ENCODE data around the gene CCNY. TPM values are rescaled to one million over a fixed set of nuclear protein-coding genes. Genes with fewer than 3 reads are reported as not detected.

CCNY gene
- total RNA-seq, 4 donors from 2014 or later = 39.2 to 47.8 (median 40.9) TPM

DNA sequence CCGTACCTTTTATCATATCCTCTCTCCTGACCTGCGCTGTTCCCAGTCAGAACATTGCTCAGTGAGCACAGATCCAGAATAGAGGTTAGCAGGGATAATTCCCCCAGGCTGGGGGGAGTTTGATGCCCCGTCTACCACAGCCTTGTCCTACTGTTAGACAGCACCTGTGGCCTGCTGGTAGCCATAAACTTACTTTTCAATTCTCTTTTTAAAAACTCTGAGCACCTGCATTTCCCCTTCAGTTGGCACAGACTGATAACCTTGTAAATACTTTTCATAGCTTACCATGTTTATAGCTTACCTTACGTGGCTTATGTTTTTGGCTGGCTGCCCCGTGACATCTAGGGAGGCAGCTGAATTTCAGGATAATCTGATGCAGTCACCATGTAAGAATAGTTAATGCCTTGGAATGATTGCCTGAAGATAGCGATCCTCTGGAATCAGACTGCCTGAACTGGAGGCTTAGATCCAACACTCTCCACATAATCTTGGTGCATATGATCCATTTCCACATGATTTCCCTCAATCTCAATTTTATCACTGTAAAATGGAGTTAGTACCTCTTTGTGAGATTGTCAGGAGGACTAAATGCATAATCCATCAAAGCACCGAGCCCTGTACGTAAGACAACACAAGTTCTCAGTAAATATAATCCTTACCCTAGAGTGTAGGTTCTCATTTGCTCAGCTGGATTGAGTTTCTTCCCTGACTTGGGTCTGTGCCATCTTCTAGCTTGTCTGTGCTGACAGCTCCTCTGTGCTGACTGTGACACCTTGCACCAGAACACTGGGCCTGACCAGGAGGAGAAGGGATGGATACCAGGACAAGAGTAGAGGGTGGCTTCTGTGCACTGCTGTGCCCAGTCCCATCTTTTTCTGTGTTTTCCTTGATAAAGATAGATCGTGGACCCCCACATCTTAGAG lies 157.1 kb downstream of the CCNY start:
- TF ChIP-seq, protein P1, sequence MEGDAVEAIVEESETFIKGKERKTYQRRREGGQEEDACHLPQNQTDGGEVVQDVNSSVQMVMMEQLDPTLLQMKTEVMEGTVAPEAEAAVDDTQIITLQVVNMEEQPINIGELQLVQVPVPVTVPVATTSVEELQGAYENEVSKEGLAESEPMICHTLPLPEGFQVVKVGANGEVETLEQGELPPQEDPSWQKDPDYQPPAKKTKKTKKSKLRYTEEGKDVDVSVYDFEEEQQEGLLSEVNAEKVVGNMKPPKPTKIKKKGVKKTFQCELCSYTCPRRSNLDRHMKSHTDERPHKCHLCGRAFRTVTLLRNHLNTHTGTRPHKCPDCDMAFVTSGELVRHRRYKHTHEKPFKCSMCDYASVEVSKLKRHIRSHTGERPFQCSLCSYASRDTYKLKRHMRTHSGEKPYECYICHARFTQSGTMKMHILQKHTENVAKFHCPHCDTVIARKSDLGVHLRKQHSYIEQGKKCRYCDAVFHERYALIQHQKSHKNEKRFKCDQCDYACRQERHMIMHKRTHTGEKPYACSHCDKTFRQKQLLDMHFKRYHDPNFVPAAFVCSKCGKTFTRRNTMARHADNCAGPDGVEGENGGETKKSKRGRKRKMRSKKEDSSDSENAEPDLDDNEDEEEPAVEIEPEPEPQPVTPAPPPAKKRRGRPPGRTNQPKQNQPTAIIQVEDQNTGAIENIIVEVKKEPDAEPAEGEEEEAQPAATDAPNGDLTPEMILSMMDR (IDR thresholded peaks at IDR 0.05; ENCODE audit: low read depth) = no peak

DNA sequence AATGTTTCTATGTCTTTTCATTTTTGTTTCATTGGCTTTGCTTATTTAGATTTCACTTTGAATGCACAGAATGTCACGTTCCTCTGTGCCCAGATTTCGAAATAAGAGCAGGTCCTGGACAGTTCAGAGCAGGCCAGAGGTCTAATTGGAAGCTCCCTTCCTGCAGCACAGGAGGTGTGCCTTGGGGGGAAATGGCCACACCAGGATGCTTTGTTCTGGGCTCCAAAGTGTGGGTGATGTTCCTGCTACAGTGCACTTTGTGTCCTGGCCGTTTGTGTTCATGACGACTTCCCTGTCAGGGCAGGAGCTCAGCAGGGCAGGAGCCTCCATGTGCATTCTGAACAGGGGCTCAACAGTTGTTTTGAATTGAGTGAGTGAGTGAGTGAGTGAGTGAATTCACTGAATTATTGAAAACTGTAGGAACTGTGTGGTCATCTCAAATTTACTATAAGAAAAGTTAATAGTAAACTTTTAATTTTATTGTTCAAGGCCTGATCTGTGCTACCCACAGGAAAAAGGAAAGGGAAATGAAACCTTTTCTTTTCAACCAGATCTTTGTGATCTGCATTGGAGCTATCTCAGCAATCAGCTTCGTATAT lies 159.3 kb downstream of the CCNY start:
- TF ChIP-seq, protein P1 (IDR thresholded peaks at IDR 0.05; ENCODE audit: low read depth) = no peak

DNA sequence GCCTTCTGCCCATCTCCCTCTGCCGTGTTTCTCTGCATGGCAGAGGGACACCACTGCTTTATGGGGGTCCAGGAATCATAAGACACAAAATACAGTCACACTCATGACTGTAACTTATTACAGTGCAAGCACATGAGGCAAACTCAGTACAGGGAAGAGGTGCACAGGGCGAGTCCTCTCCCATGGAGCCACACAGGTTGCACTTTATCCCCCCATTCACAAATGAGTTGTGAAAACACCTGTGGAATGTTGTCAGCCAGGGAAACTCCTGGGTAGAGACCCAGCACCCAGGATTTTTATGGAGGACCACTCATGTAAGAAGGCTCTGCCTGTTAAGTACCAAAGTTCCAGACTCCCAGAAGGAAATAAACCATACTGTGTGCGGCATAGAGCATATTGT lies 161.6 kb downstream of the CCNY start:
- TF ChIP-seq, protein P1 (IDR thresholded peaks at IDR 0.05; ENCODE audit: low read depth) = no peak

DNA sequence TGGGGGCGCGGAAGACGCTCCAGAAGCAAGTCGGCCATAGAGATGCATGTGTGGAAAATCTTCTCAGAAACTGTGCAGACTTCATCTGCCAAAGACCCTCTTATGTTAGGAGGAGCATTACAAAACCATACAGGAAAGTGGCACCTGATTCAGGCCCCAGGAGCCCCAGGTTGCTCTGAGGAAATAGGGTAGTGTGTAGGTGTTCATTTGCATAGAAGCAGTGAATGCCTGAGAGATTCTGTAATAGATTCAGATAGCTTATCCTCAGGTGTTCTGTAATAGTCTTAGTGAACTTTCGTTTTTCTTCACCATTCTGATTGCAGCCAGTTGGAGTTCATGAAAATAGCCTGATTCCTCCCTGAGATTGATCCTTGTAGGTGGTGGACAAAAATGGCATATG lies 162.4 kb downstream of the CCNY start:
- TF ChIP-seq, protein P1 (IDR thresholded peaks at IDR 0.05; ENCODE audit: low read depth) = no peak

DNA sequence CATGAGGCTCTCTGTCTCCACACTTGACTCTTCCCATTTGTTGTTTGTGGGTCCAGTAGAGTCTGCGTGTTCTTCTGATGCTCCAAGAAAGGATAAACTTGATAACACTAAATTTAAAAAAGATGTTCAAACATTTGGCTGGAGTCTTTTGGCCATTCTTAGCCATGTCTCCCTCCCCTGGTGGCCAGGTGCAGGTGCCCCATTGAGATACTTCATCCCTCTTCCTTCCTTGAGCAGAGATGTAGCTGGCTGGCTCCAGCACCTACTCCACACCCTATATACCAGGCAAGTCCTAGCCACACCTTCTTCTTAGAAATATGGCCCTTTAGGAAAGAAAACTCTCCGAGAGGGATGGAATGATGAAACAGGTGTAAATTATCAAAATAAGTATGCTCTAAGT lies 165.6 kb downstream of the CCNY start:
- TF ChIP-seq, protein P1 (IDR thresholded peaks at IDR 0.05; ENCODE audit: low read depth) = no peak

DNA sequence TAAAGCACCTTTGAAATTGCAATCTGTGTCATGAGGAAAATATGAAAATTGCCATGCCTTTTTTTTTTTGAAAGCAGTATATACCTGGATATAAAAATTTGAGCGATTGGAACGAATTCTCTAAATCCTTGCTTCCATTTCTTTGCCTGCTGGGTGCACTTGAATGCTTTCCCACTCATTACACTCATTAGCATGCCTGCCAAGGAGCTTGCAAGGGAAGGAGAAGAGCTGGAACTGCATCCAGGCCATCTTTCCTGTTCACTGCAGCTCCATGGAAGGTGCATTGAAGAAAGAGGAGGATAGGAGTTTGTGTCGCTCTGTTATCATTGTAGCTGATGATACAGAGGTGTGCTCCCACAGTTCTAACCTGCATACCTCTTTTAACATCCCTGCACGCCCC lies 166.4 kb downstream of the CCNY start:
- TF ChIP-seq, protein P1 (IDR thresholded peaks at IDR 0.05; ENCODE audit: low read depth) = no peak

DNA sequence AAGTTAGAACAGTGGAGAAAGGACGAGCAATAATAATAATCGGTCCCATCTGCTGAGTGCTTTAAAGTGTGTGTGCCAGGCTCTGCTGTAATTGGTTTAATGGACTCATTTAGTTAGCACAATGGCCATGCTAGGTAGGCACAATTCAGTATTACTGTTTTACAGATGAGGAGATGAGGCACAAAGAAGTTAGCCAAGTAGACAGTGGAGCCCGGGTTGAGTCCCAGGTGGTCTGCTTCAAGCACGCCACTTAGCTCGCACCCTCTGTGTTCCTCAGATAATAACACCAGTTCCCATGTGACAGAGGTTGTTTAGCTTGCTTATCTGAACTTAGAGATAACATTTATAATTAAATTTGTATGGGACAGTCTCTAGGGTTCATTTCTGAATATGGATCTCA lies 167.3 kb downstream of the CCNY start:
- TF ChIP-seq, protein P1 (IDR thresholded peaks at IDR 0.05; ENCODE audit: low read depth) = no peak
